ENCODE measurements around the gene SLC6A19. TPM values are rescaled to one million over a fixed set of nuclear protein-coding genes. Genes with fewer than 3 reads are reported as not detected.

SLC6A19 gene
- total RNA-seq, 4 donors from 2014 or later: not detected

DNA sequence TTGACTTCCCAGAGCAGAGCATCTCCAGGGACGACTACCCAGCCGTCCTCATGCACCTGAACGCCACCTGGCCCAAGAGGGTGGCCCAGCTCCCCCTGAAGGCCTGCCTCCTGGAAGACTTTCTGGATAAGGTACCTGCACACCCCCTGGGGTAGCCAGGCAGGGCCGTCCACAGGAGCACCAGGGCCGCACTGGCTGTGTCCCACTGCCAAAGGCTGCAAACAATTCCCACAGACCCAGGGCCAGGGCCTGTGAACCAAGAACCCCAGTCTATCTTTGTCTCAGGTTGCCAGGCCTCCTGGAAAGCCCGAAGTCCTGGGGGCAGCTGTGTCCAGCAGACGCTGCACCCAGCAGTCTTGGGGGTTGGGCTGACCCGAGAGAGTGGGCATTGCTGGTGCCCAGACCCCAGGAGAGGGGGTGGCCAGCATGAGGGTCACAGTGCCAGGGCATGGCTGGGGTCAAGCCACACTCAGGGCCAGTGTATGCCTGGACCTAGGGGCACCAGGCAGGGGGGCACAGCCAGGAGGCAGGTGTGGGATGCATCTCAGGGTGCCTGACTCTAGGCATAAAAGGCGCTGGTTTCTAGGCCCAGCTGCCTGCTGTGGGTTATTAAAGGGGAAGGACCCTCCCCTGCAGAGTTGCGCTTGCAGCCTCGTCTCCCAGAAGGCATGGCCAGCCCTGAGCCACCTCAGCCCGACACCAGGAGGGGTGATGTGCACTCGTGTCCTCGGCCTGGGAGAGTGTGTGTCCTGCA is 41.5 kb downstream of the SLC6A19 start:
- TF ChIP-seq, protein P1, sequence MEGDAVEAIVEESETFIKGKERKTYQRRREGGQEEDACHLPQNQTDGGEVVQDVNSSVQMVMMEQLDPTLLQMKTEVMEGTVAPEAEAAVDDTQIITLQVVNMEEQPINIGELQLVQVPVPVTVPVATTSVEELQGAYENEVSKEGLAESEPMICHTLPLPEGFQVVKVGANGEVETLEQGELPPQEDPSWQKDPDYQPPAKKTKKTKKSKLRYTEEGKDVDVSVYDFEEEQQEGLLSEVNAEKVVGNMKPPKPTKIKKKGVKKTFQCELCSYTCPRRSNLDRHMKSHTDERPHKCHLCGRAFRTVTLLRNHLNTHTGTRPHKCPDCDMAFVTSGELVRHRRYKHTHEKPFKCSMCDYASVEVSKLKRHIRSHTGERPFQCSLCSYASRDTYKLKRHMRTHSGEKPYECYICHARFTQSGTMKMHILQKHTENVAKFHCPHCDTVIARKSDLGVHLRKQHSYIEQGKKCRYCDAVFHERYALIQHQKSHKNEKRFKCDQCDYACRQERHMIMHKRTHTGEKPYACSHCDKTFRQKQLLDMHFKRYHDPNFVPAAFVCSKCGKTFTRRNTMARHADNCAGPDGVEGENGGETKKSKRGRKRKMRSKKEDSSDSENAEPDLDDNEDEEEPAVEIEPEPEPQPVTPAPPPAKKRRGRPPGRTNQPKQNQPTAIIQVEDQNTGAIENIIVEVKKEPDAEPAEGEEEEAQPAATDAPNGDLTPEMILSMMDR (IDR thresholded peaks at IDR 0.05): no peak
- ATAC-seq (ENCODE audit: low FRiP score): no peak
- no peak for DNase-seq (ENCODE audit: low spot score)

DNA sequence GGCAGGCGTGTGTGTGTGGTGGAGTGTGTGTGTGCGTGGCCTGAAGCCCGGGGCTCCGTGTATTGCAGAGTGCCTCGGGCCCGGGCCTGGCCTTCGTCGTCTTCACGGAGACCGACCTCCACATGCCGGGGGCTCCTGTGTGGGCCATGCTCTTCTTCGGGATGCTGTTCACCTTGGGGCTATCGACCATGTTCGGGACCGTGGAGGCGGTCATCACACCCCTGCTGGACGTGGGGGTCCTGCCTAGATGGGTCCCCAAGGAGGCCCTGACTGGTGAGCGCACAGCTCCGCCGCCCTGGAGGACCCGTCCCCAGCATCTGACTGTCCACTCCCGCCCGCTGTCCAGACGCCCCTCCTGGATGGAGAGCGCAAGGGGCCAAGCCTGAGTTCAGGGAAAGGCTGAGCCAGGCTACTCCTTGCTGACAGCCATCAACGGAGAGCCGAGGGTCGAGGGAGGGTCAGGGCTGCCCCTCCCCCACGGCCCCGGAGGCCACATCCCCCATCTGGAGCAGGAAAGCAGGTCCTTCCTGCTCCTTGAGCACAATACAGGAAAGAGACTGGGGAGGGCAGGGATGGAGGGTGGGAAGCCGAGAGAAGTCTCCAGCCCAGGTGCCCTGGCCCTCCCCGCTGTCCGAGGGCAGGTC is 42.2 kb downstream of the SLC6A19 start:
- ATAC-seq (ENCODE audit: low FRiP score): no peak
- TF ChIP-seq, protein P1 (IDR thresholded peaks at IDR 0.05): no peak
- no peak for DNase-seq (ENCODE audit: low spot score)

DNA sequence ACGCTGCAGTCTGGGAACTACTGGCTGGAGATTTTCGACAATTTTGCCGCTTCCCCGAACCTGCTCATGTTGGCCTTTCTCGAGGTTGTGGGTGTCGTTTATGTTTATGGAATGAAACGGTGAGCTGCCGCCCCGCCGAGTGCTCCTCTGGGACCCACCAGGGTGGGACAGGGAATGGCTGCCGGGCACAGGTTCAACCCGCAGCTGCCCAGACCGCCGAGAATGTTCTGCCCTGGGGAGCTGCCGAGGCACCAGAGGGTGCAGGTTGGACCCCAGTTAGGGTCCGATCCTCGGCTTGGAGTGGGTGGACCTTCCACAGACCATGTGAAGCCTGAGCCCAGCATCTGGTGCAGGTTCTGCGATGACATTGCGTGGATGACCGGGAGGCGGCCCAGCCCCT is 42.9 kb downstream of the SLC6A19 start:
- TF ChIP-seq, protein P1 (IDR thresholded peaks at IDR 0.05): no peak
- no peak for ATAC-seq (ENCODE audit: low FRiP score)
- no peak for DNase-seq (ENCODE audit: low spot score)

DNA sequence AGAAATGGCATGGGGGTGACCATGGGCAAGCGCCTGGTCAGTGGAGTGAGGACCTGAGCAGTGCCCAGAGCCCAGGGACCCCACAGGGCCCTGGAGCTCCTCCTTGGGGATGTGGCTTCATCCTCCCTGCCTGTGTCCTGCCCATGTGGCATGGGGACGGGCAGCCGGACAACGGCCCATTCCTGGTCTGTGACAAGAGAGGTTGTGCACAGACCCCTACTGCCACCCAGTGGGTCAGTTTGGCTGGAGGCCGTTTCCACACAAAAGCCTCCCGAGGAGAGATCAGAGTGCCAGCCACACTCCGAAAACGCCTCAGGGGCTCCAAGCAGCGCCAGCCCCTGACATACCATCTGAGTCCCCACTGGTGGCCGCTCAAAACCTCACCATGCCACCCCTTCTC is 43.6 kb downstream of the SLC6A19 start:
- DNase-seq (ENCODE audit: low spot score) (no peak), ATAC-seq (ENCODE audit: low FRiP score) (no peak)
- TF ChIP-seq, protein P1 (IDR thresholded peaks at IDR 0.05): no peak

DNA sequence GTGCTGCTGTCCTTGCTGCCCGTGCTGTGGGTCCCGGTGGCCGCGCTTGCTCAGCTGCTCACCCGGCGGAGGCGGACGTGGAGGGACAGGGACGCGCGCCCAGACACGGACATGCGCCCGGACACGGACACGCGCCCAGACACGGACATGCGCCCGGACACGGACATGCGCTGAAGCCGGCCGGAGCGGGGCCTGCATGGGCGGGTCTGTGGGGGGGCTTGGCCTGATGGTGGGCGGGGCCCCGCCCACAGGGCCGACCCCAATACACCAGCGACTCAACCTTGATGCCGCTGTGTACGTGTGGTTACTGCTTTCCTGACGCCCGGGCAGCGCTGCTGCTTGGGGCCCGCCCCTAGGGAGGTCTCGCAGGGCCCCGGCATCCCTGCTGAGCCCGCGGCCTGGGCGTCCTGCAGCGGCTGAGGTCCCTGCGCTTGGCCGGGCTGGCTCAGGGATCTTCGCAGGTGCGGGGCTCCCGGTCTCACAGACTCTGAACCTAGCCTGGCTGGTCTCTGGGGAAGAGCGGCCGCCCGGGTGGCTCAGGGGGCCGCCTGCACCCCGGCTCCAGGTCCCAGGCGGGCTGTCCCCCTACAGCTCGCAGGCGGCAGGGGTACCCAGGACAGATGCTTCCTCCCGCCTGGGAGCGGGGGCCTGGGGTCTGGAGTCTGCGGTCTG is 44.6 kb downstream of the SLC6A19 start:
- DNase-seq (ENCODE audit: low spot score): no peak
- TF ChIP-seq, protein P1 (IDR thresholded peaks at IDR 0.05): no peak
- no peak for ATAC-seq (ENCODE audit: low FRiP score)

DNA sequence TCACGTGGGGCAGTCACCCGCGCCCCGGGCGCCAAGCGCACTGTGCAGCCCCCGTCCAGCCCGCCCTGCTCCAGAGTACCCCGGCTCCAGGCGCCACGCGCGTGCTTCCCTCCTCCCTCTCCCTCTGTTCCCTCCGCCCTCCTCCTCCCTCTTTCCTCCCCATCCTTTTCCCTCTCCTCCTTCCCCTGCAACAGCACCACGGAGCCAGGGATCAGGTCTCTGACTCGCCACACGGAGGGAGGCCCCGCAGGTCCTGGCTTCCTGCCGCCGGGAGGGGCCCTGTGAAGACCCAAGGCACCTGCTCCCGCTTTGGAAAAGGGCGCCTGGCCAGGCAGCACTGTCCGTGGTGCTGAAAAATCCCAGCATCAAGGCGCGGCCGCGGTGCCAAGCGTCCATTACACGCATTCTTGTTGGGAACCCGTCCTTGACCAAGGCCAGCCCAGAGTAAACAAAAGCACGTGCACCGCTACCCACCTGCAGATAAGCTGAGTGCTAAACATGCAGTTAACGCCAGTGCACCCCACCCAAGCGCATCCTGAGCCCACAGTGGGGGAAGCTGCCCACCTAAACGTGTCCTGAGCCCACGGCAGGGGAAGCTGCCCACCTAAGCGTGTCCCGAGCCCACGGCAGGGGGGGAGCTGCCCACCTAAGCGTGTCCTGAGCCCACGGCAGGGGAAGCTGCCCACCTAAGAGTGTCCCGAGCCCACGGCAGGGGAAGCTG is 45.5 kb downstream of the SLC6A19 start:
- TF ChIP-seq, protein P1 (IDR thresholded peaks at IDR 0.05): no peak
- ATAC-seq (ENCODE audit: low FRiP score) (no peak), DNase-seq (ENCODE audit: low spot score) (no peak)
